ENCODE measurements around the gene RGS3.

Gene RGS3

GRCh38 chr9:113562653-113563381 is 99.3 kb downstream of the RGS3 start:
- no peaks in the 10 kb centered on the region for H3K9me2 ChIP-seq (ENCODE audit: low read depth, low read length)

GRCh38 chr9:113563826-113564497 is 100.4 kb downstream of the RGS3 start:
- H3K27ac ChIP-seq (ENCODE audit: low read depth, low read length, poor library complexity, severe bottlenecking), result no peak overlapping the region
- no peak for TF ChIP-seq EZH2 (IDR thresholded peaks at IDR 0.05; ENCODE audit: borderline replicate concordance, low read length)
- TF ChIP-seq, protein P1, sequence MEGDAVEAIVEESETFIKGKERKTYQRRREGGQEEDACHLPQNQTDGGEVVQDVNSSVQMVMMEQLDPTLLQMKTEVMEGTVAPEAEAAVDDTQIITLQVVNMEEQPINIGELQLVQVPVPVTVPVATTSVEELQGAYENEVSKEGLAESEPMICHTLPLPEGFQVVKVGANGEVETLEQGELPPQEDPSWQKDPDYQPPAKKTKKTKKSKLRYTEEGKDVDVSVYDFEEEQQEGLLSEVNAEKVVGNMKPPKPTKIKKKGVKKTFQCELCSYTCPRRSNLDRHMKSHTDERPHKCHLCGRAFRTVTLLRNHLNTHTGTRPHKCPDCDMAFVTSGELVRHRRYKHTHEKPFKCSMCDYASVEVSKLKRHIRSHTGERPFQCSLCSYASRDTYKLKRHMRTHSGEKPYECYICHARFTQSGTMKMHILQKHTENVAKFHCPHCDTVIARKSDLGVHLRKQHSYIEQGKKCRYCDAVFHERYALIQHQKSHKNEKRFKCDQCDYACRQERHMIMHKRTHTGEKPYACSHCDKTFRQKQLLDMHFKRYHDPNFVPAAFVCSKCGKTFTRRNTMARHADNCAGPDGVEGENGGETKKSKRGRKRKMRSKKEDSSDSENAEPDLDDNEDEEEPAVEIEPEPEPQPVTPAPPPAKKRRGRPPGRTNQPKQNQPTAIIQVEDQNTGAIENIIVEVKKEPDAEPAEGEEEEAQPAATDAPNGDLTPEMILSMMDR (IDR thresholded peaks at IDR 0.05; ENCODE audit: low read length), result no peak
- H3K4me2 ChIP-seq (ENCODE audit: low read length), result no peak overlapping the region

More at GRCh38 chr9:113562653-113563381, 99.3 kb downstream of the RGS3 start:
- H3K9me3 ChIP-seq (ENCODE audit: low read length), result no peaks in the 10 kb centered on the region
- H3K9ac ChIP-seq (ENCODE audit: low read length), result no peak overlapping the region
- no peak overlapping the region for H2AFZ ChIP-seq (ENCODE audit: low read length)
- H3K36me3 ChIP-seq (ENCODE audit: insufficient read depth, low read length), result no peaks in the 10 kb centered on the region
- H3K79me2 ChIP-seq (ENCODE audit: insufficient read depth, low read length), result no peaks in the 10 kb centered on the region
- H4K20me1 ChIP-seq (ENCODE audit: insufficient read depth, low read length), result no peaks in the 10 kb centered on the region
- H3K4me1 ChIP-seq (ENCODE audit: insufficient read depth, low read length, severe bottlenecking), result peaks cover 8% of the 10 kb centered on the region
- no peak overlapping the region for H3K4me3 ChIP-seq (ENCODE audit: low read depth, low read length, poor library complexity, severe bottlenecking)
- H3K27ac ChIP-seq (ENCODE audit: low read depth, low read length, poor library complexity, severe bottlenecking), result no peak overlapping the region
- H3K4me2 ChIP-seq (ENCODE audit: low read length), result no peak overlapping the region
- no peaks in the 10 kb centered on the region for H3K27me3 ChIP-seq (ENCODE audit: insufficient read depth, low read length)
- no peaks in the 10 kb centered on the region for H3F3A ChIP-seq (ENCODE audit: insufficient read depth, low read length)
- TF ChIP-seq, protein P1 (IDR thresholded peaks at IDR 0.05; ENCODE audit: low read length), result no peak
- no peak for TF ChIP-seq EZH2 (IDR thresholded peaks at IDR 0.05; ENCODE audit: borderline replicate concordance, low read length)

GRCh38 chr9:113564498-113565237 is 101.1 kb downstream of the RGS3 start:
- no peaks in the 10 kb centered on the region for H3K27me3 ChIP-seq (ENCODE audit: insufficient read depth, low read length)
- no peak for TF ChIP-seq EZH2 (IDR thresholded peaks at IDR 0.05; ENCODE audit: borderline replicate concordance, low read length)
- TF ChIP-seq, protein P1 (IDR thresholded peaks at IDR 0.05; ENCODE audit: low read length), result no peak
- no peak overlapping the region for H3K4me2 ChIP-seq (ENCODE audit: low read length)
- H3F3A ChIP-seq (ENCODE audit: insufficient read depth, low read length), result no peaks in the 10 kb centered on the region
- no peaks in the 10 kb centered on the region for H3K9me2 ChIP-seq (ENCODE audit: low read depth, low read length)
- peaks cover 8% of the 10 kb centered on the region for H3K4me1 ChIP-seq (ENCODE audit: insufficient read depth, low read length, severe bottlenecking)
- no peak overlapping the region for H2AFZ ChIP-seq (ENCODE audit: low read length)
- H4K20me1 ChIP-seq (ENCODE audit: insufficient read depth, low read length), result no peaks in the 10 kb centered on the region
- H3K9me3 ChIP-seq (ENCODE audit: low read length), result no peaks in the 10 kb centered on the region
- no peak overlapping the region for H3K9ac ChIP-seq (ENCODE audit: low read length)
- no peaks in the 10 kb centered on the region for H3K36me3 ChIP-seq (ENCODE audit: insufficient read depth, low read length)
- H3K4me3 ChIP-seq (ENCODE audit: low read depth, low read length, poor library complexity, severe bottlenecking), result no peak overlapping the region
- H3K27ac ChIP-seq (ENCODE audit: low read depth, low read length, poor library complexity, severe bottlenecking), result no peak overlapping the region
- no peaks in the 10 kb centered on the region for H3K79me2 ChIP-seq (ENCODE audit: insufficient read depth, low read length)

More at GRCh38 chr9:113563826-113564497, 100.4 kb downstream of the RGS3 start:
- Histone ChIP-seq H3K4me3 (ENCODE audit: low read depth, low read length, poor library complexity, severe bottlenecking) (no peak overlapping the region), H3K4me1 (ENCODE audit: insufficient read depth, low read length, severe bottlenecking) (peaks cover 8% of the 10 kb centered on the region), H2AFZ (ENCODE audit: low read length) (no peak overlapping the region), H3K79me2 (ENCODE audit: insufficient read depth, low read length) (no peaks in the 10 kb centered on the region), H3F3A (ENCODE audit: insufficient read depth, low read length) (no peaks in the 10 kb centered on the region), H4K20me1 (ENCODE audit: insufficient read depth, low read length) (no peaks in the 10 kb centered on the region), H3K27me3 (ENCODE audit: insufficient read depth, low read length) (no peaks in the 10 kb centered on the region), H3K9me3 (ENCODE audit: low read length) (no peaks in the 10 kb centered on the region), H3K36me3 (ENCODE audit: insufficient read depth, low read length) (no peaks in the 10 kb centered on the region), H3K9me2 (ENCODE audit: low read depth, low read length) (no peaks in the 10 kb centered on the region), H3K9ac (ENCODE audit: low read length) (no peak overlapping the region)
